Measurements from ENCODE around the gene MAP2.

Gene MAP2

GRCh38 chr2:209411296-209411695, 12.6 kb upstream of the MAP2 start:
- Mint-ChIP-seq H3K27me3 (no peaks in the 10 kb centered on the region), H3K4me1 (no peaks in the 10 kb centered on the region), H3K9me3 (no peaks in the 10 kb centered on the region), H3K4me3 (no peak overlapping the region), H3K27ac (no peak overlapping the region)
- ATAC-seq (no peak), DNase-seq (no peak)

GRCh38 chr2:209411718-209412117, 12.1 kb upstream of the MAP2 start:
- H3K4me3 Mint-ChIP-seq = no peak overlapping the region
- H3K27ac Mint-ChIP-seq = no peak overlapping the region
- no peaks in the 10 kb centered on the region for H3K27me3 Mint-ChIP-seq
- no peak for ATAC-seq
- no peaks in the 10 kb centered on the region for H3K9me3 Mint-ChIP-seq
- H3K4me1 Mint-ChIP-seq = no peaks in the 10 kb centered on the region
- DNase-seq = no peak

- no peaks in the 10 kb centered on the region for H3K27me3 Mint-ChIP-seq
These were observed 10.4 kb upstream of the MAP2 start for GRCh38 chr2:209413311-209414014.

GRCh38 chr2:209416913-209417312, 6.9 kb upstream of the MAP2 start:
- DNase-seq = no peak
- no peaks in the 10 kb centered on the region for H3K9me3 Mint-ChIP-seq
- no peak overlapping the region for H3K27ac Mint-ChIP-seq
- no peak for ATAC-seq
- H3K4me3 Mint-ChIP-seq = no peak overlapping the region
- H3K4me1 Mint-ChIP-seq = no peaks in the 10 kb centered on the region
- H3K27me3 Mint-ChIP-seq = peaks cover 7% of the 10 kb centered on the region

More at GRCh38 chr2:209413311-209414014, 10.4 kb upstream of the MAP2 start:
- Mint-ChIP-seq H3K9me3 (no peaks in the 10 kb centered on the region), H3K4me3 (no peak overlapping the region), H3K27ac (no peak overlapping the region), H3K4me1 (no peaks in the 10 kb centered on the region)
- DNase-seq (no peak), ATAC-seq (no peak)

- Mint-ChIP-seq H3K4me3 (no peak overlapping the region), H3K9me3 (no peaks in the 10 kb centered on the region), H3K27ac (no peak overlapping the region), H3K4me1 (peaks cover 13% of the 10 kb centered on the region), H3K27me3 (peaks cover 50% of the 10 kb centered on the region)
- ATAC-seq (no peak), DNase-seq (no peak)
These were observed 1.6 kb upstream of the MAP2 start for GRCh38 chr2:209422191-209422754.

GRCh38 chr2:209424199-209424701, 403 bp downstream of the MAP2 start:
- Mint-ChIP-seq H3K4me3 (peak overlapping the region; percentile 61 to 82), H3K27me3 (peaks cover 55% of the 10 kb centered on the region), H3K27ac (no peak overlapping the region), H3K9me3 (no peaks in the 10 kb centered on the region), H3K4me1 (peaks cover 13% of the 10 kb centered on the region)
- ATAC-seq (peak; percentile 50), DNase-seq (no peak)

- Mint-ChIP-seq H3K4me3 (peak overlapping the region; percentile 61 to 82), H3K4me1 (peaks cover 13% of the 10 kb centered on the region), H3K9me3 (no peaks in the 10 kb centered on the region), H3K27me3 (peaks cover 55% of the 10 kb centered on the region), H3K27ac (no peak overlapping the region)
- no peak for DNase-seq
- no peak for ATAC-seq
These were observed 1.1 kb downstream of the MAP2 start for GRCh38 chr2:209424781-209425470.

GRCh38 chr2:209425471-209426071, 1.7 kb downstream of the MAP2 start:
- ATAC-seq (no peak), DNase-seq (no peak)
- Mint-ChIP-seq H3K4me1 (peaks cover 13% of the 10 kb centered on the region), H3K9me3 (no peaks in the 10 kb centered on the region), H3K27me3 (peaks cover 55% of the 10 kb centered on the region), H3K27ac (no peak overlapping the region), H3K4me3 (no peak overlapping the region)

GRCh38 chr2:209426432-209426831, 2.6 kb downstream of the MAP2 start:
- ATAC-seq (no peak), DNase-seq (no peak)
- Mint-ChIP-seq H3K9me3 (no peaks in the 10 kb centered on the region), H3K27me3 (peaks cover 53% of the 10 kb centered on the region), H3K4me3 (no peak overlapping the region), H3K27ac (no peak overlapping the region), H3K4me1 (peaks cover 13% of the 10 kb centered on the region)

- Mint-ChIP-seq H3K9me3 (no peaks in the 10 kb centered on the region), H3K27ac (no peak overlapping the region), H3K27me3 (peaks cover 11% of the 10 kb centered on the region), H3K4me1 (no peaks in the 10 kb centered on the region), H3K4me3 (no peak overlapping the region)
- ATAC-seq (no peak), DNase-seq (no peak)
These were observed 7.9 kb downstream of the MAP2 start for GRCh38 chr2:209431701-209432100.

GRCh38 chr2:209441541-209441940, 17.7 kb downstream of the MAP2 start:
- DNase-seq (no peak), ATAC-seq (no peak)
- H3K4me3 Mint-ChIP-seq = no peak overlapping the region
- H3K27ac Mint-ChIP-seq = no peak overlapping the region
- no peaks in the 10 kb centered on the region for H3K4me1 Mint-ChIP-seq
- H3K9me3 Mint-ChIP-seq = no peaks in the 10 kb centered on the region
- H3K27me3 Mint-ChIP-seq = no peaks in the 10 kb centered on the region

- Mint-ChIP-seq H3K27ac (peak overlapping the region in 1 of 2 donors; percentile 47), H3K9me3 (no peaks in the 10 kb centered on the region), H3K4me1 (no peaks in the 10 kb centered on the region), H3K27me3 (no peaks in the 10 kb centered on the region), H3K4me3 (no peak overlapping the region)
- DNase-seq (no peak), ATAC-seq (no peak)
These were observed 19.1 kb downstream of the MAP2 start for GRCh38 chr2:209442939-209443338.

GRCh38 chr2:209445485-209445884, 21.6 kb downstream of the MAP2 start:
- Mint-ChIP-seq H3K4me1 (no peaks in the 10 kb centered on the region), H3K9me3 (no peaks in the 10 kb centered on the region), H3K4me3 (no peak overlapping the region), H3K27ac (no peak overlapping the region), H3K27me3 (no peaks in the 10 kb centered on the region)
- no peak for DNase-seq
- no peak for ATAC-seq

GRCh38 chr2:209451209-209451834, 27.5 kb downstream of the MAP2 start:
- Mint-ChIP-seq H3K27ac (no peak overlapping the region), H3K4me1 (no peaks in the 10 kb centered on the region), H3K9me3 (no peaks in the 10 kb centered on the region), H3K27me3 (no peaks in the 10 kb centered on the region), H3K4me3 (no peak overlapping the region)
- DNase-seq (no peak), ATAC-seq (no peak)

- no peaks in the 10 kb centered on the region for H3K27me3 Mint-ChIP-seq
These were observed 32.6 kb downstream of the MAP2 start for GRCh38 chr2:209456489-209456888.

More at GRCh38 chr2:209456489-209456888, 32.6 kb downstream of the MAP2 start:
- Mint-ChIP-seq H3K4me1 (no peaks in the 10 kb centered on the region), H3K27ac (no peak overlapping the region), H3K9me3 (peaks cover 0 to under 1% of the 10 kb centered on the region in 2 donors), H3K4me3 (no peak overlapping the region)
- DNase-seq (no peak), ATAC-seq (no peak)
